HG03175 (cell line): ENCODE measurements around the gene MED10.
A peak's percentile ranks its signal among the peaks of the same experiment; 100 is the strongest.

Experiments used
- ATAC-seq: cut with Tn5 transposase; IDR thresholded peaks from one replicate; pipeline ENCODE4 v1.9.1; 2021; ENCODE audit warnings: mild to moderate bottlenecking, moderate library complexity; ENCODE audit not compliant: unreplicated experiment

Gene MED10, protein sequence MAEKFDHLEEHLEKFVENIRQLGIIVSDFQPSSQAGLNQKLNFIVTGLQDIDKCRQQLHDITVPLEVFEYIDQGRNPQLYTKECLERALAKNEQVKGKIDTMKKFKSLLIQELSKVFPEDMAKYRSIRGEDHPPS

DNA sequence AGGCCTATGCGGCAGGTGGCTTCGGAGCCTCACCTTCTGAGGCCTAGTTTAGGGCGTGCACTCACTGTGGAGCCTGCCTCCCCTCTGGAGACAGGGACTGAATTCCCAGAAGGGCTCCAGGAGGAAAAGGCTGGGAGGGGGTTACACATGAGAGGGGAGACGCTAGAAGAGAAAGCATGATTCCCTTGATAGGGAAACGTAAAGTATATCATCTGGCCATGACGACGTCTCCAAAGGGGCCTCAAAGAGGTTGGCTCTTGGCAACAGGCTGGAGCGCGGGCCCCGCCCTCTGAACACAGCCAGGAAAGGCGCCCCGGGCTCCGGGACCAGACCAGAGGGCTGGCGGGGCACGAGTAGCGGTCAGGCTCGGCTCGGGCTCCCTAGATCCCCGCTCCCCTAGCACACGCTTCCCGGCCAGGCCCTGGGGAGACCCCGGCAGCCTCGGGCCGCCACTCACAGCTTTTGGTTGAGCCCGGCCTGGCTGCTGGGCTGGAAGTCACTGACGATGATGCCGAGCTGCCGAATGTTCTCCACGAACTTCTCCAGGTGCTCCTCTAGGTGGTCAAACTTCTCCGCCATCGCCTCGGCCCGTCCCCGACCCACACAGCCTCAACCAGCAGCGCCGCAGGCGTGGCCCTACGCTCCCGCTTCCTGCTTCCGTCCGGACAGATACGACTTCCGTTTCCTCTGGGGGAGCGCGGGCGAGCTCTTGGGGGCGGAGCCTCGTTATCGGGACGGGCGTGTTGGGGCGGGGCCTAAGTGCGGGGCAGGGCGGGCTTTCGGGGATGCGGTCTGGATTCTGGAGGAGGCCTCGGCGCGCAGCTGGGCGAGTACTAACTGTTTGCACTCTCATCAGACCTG is at the start of gene MED10:
Gene MED10 (minus strand): TSS at position 643 of the 861 bp plus-strand sequence. CDS start 64 bp downstream, at position 579.
- ATAC-seq: peak; percentile 97

DNA sequence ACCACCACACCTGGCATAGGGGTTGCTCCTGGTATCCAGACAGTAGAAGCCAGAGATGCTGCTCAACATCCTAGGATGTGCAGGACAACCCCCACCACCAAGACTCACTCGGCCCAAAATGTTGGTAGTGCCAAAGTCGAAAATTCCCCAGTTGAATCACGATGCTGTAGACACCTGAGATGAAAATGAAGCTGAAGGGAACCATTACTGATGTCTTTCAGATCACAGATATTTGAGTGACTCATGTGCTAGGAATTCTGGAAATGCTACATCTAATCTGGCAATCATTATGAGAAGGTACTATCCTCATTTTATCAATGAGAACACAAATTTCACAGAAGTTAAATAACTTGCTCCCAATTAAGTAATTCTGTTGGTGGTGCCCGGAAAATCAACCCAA is 49.3 kb upstream of the MED10 start:
- no peak for ATAC-seq

DNA sequence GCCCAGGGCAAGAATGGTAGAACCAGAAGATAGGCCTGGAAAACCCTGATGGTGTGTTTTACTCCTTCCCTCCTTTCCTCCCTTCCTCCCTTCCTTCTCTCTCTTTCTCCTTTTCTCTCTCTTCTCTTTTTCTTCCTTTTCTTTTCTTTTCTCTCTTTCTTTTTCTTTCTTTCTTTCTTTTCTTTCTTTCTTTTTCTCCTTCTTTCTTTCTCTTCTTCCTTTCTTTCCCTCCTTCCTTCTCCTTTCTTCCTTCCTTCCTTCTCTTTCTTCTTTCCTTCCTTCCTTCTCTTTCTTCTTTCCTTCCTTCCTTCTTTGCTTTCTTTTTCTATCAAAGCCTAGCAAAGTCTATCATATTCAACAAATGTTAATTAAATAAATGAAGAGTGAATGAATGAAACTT is 46.4 kb upstream of the MED10 start:
- no peak for ATAC-seq

DNA sequence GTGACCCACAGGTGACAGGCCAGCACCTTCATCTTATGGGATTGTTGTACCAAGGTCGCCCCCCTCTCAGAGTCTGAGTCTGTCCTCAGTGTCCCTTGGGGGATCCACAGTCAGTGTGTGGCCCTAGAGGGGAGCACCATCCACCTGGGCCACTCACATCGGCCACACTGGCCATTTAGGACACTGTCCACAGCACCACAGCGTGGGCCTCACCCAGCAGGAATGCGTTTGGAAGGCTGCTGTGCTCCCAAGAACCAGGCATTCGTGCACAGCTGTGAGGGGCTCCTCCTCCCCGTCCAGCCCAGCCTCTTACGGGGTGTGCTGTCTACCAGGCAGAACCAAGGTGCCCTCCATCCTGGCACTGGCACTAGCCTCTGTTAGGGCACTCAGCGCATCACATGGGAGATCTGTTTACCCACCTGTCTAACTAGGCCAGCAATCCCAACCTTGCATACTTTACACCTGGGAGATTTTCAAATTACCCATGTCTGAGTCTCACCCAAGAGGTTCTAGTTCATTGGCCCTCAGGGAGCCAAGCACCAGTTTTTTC is 45.8 kb upstream of the MED10 start:
- no peak for ATAC-seq

DNA sequence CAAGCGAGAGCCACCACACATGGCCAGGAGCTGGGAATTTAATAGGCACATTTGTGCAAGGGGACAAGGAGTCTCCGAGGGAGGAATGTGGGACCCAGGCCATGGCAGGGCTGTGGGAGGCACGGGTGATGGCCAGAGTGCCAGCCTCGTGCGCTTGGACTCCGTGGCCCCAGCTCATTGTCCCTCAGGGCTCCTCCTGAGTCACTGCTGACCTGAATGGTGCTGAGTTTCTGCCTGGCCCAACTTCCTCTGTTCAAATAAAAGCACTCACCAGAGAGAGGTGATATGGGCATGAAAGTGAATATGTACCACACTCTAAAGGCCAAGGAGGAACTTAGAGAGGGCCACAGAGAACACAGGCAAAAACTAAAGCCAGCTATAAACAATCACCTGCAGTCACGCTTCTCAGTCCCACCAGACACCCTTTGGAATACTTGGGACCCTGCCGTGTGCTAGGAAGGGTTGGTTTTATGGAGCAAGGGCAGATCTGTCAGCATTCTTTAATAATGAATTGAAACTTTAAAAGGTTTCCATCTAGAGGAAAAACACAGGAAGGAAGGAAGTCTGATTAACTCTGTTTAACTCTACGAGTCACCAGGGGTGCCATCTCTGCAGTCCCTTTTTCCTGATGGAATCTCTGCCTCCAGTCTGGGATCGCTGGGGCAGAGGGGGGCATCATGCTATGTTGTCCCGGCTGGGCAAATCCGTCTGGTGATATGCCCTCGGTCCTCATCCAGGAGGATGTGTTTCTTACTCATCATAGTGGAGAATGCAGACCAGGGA is 45.2 kb upstream of the MED10 start:
- no peak for ATAC-seq

DNA sequence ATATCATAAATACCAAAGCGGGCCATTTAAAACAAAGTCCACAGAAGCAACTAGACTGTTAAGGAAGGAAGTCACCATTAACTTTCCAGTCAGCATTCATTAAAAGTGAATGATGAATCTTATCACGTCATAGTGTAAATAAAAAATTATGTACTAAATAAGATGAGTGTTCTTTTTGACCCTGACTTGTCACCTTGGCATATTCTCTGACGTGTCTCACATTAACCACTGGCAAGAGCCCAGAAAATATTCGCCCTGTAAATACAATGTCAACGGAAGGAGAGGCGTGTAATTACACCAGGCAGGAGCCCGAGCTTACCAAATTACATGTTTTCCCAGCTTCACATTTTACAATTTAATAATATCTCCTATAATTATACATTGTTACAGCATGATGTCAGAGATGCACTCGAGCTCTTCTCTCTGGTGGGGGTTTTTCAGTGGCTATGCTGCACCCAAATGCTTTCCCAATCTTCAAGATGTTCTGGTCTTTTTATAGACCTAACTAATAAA is 41.0 kb upstream of the MED10 start:
- ATAC-seq: no peak

DNA sequence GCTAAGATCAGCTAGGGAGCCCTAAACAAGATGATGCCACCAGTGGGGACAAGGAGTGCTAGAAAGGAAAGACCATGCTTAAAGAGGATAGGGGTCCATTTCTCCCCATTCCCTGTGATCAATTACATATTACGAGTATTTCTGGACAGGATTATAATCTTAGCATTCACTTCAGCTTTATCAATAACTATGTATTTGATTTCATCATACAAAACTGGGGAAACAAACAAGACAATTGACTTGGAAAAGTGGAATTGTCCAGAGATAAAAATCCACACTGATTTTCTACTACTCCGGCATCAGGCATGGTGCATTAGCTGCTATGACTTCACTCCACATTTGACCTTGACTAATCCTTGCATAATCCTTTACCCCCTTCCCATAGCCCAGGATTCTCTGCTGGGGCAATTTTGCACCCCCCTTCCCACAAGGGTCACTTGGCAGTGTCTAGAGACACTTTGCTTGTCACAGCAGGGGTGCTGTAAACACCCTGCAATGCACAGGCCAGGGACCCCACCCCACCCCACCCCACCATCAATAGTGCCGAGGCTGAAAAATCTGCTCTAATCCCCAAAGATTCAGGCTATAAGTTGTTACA is 40.4 kb upstream of the MED10 start:
- ATAC-seq: no peak

DNA sequence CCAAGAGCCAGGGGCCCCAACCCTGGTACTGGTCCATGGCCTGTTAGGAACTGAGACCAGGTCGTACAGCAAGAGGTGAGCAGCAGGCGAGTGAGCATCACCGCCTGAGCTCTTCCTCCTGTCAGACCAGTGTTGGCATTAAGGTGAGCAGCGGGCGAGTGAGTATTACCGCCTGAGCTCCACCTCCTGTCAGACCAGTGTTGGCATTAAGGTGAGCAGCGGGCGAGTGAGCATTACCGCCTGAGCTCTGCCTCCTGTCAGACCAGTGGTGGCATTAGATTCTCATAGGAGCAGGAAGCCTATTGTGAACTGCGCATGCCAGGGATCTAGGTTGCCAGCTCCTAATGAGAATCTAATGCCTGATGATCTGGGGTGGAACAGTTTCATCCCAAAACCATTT is 39.3 kb upstream of the MED10 start:
- no peak for ATAC-seq

DNA sequence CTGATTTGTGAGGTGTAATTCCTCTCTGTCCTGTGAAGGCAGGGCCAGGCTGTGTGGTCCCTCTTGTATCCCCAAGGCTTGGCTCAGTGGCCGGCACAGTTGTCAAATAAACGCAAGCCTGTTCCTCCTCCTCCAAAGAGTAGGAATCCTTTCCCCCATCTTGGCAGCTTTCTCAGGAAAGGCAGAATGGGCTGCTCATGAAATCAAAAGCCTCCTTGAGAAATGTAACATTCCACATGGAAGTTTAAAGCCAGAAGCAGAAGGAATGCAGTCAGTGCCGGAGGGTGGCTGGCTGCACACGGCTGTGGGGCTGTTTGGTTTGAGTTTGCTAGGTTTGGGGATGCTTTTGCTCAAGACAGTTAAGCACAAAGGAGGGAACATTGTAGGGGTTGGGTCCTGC is 34.5 kb upstream of the MED10 start:
- ATAC-seq: no peak

DNA sequence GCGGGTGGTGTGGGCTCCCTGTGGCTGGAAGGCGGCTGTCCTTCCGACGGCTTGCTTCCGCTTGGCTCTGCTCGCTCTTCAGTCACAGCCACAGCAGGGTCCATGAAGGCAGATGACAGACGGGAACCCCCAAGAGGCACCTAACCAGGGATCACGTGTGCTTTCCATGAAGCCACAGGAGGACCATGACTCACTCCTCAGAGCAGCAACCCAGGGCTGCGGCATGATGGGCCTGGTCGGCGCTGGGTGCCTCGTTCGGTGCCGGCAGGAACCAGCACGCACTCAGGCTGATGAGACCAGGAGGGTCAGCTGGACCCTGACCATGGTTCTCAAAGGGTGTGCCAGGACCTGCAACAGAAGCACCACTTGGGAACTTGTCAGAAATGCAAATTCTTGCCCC is 32.8 kb upstream of the MED10 start:
- ATAC-seq: no peak

DNA sequence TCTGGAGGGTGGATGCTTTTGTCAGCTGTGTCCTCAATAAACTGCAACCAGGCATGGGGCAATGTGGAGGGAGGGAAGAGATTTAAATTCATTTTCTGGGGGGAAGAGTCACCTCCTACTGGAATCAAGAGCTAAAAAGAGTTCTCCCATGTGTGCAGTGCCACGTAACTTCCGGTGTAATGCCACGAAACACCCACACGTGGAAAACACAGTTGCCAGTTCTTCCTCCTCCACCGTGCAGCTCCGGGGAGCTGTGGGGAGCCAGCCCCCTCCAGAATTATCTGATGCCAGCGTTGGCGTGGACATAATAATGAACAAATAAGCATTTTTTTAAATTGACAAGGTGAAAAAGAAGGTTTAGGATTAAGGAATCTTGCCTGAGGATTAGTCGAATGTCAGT is 32.1 kb upstream of the MED10 start:
- no peak for ATAC-seq

DNA sequence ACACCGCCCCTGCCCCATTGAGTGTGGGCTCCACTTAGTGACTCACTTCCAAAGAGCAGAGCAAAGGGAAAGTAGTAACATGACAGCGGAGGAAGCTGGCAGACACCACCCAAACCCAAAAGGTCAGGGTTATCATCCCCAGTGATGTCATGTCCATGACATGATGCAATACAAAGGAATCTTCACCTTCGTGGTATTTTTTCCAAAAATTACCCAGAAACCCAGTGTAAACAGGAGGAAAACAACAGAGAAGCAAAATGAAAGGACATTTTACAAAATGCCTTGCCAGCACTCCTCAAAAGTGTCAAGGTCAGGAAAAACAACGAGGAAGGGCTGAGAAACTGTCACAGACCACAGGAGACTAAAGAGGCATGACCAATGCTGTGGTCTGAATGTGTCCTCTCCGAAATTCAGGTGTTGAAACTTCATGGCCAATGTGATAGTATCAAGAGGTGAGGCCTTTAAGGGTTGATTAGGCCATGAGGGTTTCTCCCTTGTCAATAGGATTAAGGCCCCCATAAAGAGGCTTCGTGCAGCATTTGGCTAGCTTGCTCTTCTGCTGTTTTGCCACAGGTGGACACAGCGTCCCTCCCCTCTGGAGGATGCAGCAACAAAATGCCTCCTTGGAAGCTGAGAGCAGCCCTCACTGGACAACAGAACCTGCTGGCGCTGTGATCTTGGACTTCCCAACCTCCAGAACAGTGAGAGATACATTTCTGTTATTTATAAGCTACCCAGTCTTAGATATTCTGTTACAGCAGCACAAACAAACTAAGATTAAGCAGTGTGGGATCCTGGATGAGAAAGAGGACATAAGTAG is 30.5 kb upstream of the MED10 start:
- ATAC-seq: no peak

DNA sequence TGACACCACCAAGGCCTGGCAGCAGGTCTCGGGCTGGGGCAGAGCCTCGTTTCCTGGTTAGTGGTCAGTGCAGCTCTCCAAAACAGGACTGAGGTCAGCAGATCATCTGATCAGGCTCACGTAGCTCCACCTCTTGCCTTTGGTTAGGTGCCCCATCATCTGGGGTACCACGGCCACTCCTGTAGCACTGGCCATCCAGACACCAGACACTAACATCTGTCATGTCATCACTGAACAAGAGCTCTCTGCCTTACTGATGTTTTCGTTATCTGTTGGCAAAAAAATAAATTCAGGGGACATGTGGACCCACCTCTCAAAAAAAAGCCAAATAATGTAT is 29.9 kb upstream of the MED10 start:
- no peak for ATAC-seq

DNA sequence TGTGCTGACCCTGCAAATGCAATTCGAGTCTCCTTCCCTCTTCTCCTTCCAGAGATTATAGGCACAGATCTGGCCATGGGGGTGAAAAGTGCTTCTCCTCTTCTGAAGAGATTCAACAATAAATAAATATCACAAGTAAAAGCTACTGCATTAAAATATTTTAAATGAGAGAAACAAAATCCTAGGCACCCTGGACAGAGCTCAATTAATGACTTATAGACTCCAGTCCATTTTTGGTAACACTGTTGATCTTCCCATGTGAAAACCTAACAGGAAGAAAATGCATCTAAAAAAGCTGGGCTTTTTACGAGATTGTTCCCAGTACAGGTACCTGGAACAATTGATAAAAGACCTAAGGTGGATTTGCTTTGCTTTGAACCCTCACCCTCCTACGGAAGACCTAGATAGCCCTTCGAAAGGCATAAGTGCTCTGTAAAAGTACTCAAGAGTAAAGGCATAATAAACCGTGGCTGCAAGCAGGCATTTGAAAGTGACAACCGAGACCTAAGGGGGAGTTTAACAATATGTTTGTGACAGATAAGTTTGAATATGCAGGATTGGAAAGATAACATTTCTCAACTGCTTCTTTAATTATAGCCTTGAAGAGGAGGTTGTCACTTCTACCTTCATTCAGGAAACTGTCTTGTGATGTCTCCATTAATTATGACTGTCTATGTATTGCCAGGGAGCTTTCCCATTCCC is 29.4 kb upstream of the MED10 start:
- ATAC-seq: no peak

DNA sequence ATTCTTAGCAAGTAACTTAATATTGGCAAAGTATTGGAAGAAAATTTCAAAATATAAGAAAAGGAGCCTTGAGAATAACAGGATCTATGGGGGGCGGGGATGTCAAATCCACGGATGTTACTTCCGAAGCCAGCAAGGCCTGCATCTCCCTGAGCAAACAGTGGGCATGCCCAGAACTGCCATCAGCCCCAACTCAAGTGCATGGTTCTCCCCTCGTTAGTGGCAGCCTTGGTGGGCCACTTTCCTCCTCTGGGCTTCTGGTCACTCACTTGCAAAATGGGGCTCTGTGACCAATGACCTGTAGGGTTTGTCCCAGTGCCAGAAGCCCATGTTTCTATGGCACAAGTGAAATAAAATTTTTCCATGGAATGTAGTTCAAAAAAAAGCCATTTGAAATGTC is 27.2 kb upstream of the MED10 start:
- ATAC-seq: no peak

DNA sequence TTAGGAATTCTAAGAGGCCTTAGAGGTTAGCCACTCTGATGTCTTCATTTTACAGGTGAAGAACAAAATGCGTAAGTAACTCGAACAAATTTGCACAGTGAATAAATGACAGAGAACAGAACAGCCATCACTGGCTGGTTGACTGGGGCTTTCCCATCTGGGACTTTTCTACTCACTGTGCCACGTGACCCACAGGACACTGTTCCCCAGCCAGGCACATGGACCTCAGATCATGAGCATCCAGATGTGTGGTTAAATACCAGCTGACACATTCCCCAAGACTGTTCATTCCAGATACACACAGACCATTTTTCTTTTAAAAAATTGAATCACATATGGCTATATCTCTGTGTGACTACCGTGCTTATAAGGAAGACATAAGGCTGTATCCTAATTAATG is 25.8 kb upstream of the MED10 start:
- ATAC-seq: no peak

DNA sequence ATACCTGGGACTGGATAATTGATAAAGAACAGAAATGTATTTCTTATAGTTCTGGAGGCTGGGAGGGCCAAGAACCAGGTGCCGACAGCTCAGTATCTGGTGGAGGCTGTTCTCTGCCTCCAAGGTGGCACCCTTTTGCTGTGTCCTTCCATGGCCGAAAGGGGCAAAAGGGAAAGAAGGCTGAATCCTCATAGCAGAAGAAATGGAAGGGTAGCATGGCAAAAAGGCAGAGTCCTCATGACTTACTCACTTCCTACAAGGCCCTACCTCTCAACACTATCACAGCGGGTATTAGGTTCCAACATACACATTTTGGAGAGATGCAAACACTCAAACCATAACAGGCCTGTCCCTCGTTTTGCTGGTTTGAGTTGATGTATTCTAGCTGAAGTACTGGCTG is 25.1 kb upstream of the MED10 start:
- no peak for ATAC-seq

DNA sequence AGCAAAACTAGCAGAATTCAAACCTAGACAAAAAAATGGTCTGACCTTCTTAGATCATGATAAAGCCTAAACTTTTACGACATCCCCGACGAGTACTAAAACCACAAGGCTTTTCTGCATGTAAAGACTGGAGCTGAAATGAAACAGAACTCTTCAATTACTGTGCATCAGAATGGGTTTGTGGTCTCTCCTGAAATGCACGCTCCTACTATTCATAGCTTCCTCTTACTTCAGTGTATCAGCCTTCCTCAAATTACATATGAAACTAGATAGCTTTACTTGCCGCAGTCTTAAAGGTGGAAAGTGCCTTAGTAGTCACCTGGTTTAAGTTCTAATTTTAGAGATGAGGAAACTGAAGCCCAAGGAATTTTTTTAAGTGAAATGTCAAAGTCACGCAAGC is 24.6 kb upstream of the MED10 start:
- no peak for ATAC-seq

DNA sequence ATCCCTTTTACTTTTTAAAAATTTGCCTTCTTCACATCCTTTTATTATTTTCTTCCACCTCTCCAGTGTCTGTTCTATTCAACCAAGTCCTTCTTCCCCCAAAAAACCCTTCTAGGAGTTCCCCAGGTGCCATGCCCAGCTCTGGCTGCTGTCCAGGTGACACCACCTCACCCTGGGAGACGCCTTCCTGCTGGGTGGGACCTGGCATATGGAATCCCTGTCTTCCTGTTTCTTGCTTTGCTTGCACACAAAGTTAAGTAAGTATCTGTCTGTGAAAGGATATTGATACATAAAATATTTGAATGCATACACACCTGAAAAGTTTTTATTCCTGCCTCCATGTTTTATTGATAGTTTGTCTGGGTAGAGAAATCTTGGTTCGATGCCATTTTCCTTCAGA is 23.1 kb upstream of the MED10 start:
- no peak for ATAC-seq
